Fibroblast of pulmonary artery (primary cell): ENCODE data around the gene GRWD1.

Experiments
- DNase-seq: peaks from one replicate; pipeline ENCODE4 v3.0.0-alpha.2; 2010; ENCODE audit warnings: low read depth
- H3K4me3 ChIP-seq: replicated peaks from 2 replicates; pipeline ENCODE4 v1.5.1; 2011; ENCODE audit warnings: low read depth, mild to moderate bottlenecking, control low read depth, low read length, moderate library complexity
- TF ChIP-seq, protein P1 (sequence below): IDR thresholded peaks from 2 replicates; pipeline ENCODE4 v1.5.1; 2011; ENCODE audit warnings: mild to moderate bottlenecking, control low read depth, low read length, inconsistent platforms; ENCODE audit errors: missing control alignments

GRWD1 gene

DNA sequence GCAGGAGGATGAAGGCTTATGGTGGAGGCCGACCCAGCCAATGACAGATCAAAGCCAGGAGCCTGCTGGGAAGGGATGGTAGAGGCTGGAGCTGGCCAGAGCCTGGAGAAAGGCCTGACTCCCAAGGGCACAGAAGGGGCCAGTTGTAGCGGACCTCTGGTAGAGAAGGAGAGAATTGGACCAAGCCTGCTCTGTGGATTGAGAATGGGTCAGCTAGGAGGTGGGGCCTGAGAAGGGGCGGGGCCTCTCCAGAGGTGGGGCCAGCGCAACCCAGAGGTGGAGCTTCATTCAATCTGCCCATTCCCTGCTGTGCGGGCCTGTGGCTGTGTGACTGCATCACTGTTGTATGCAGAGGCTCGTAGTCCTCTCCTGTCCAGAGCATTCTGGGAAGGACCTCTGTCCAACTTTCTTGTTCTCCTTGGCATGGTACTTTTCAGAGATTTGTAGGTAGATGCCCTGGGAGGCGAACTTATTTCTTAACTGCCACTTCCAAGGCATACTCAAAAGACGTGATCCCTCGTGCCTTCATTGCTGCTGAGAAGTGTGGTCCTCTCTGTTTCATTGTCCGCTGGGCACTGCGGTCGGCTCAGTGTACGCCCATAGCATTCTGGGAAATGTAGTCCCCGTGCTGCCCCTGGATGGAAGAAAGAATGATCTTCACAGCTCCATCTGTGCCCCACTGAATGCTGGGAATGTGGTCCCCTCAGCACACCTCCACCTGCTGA lies 45.6 kb upstream of the GRWD1 start:
- TF ChIP-seq, protein P1, sequence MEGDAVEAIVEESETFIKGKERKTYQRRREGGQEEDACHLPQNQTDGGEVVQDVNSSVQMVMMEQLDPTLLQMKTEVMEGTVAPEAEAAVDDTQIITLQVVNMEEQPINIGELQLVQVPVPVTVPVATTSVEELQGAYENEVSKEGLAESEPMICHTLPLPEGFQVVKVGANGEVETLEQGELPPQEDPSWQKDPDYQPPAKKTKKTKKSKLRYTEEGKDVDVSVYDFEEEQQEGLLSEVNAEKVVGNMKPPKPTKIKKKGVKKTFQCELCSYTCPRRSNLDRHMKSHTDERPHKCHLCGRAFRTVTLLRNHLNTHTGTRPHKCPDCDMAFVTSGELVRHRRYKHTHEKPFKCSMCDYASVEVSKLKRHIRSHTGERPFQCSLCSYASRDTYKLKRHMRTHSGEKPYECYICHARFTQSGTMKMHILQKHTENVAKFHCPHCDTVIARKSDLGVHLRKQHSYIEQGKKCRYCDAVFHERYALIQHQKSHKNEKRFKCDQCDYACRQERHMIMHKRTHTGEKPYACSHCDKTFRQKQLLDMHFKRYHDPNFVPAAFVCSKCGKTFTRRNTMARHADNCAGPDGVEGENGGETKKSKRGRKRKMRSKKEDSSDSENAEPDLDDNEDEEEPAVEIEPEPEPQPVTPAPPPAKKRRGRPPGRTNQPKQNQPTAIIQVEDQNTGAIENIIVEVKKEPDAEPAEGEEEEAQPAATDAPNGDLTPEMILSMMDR = no peak
- DNase-seq = peak; percentile 65
- H3K4me3 ChIP-seq = no peak overlapping the region

DNA sequence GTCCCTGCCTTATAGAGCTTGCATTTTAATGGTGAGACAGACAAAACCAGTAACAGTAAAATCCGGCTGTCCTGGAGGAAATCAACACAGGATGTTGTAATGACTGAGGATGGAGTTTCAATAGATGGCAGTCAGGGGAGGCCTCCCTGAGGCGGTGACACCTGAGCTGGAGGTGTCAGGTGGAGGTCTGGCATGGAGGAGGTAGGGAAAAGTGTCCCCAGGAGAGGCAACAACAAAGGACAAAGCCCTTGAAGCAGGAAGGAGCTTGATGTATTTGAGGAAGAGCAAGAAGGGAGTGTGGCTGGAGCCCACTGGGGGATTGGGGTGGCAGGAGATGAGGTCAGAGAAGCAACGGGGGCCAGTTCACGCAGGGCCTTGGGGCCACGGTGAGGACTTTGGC lies 44.5 kb upstream of the GRWD1 start:
- no peak overlapping the region for H3K4me3 ChIP-seq
- TF ChIP-seq, protein P1 = no peak
- no peak for DNase-seq

DNA sequence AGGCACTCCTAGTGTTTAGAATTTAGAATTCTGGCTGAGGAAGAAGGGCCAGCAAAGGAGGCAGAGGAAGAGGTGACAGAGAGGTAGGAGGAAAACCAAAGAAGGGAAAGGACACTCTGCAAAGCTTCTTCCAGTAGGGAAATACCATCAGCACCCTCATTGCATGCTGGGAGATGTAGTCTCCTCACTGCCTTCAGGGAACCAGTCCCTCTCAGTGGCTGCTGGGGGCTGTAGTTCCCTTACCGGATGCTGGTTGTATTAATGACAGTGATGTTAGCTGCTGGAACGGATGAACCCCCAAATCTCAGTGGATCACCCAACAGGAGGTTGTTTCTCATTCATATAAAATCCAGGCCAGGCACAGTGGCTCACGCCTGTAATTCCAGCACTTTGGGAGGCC lies 42.2 kb upstream of the GRWD1 start:
- peak; percentile 72 for DNase-seq
- H3K4me3 ChIP-seq = no peak overlapping the region
- TF ChIP-seq, protein P1 = no peak

GRCh38 chr19:48405010-48405659 lies 40.6 kb upstream of the GRWD1 start:
- DNase-seq = no peak
- no peak overlapping the region for H3K4me3 ChIP-seq
- TF ChIP-seq, protein P1 = no peak

GRCh38 chr19:48405850-48406249 lies 39.9 kb upstream of the GRWD1 start:
- TF ChIP-seq, protein P1 = no peak
- H3K4me3 ChIP-seq = no peak overlapping the region
- DNase-seq = no peak

- TF ChIP-seq, protein P1 = no peak
- no peak overlapping the region for H3K4me3 ChIP-seq
- no peak for DNase-seq
These were observed 31.8 kb upstream of the GRWD1 start for GRCh38 chr19:48413879-48414587.
